PFSK-1 (cell line): ENCODE data around the gene PAQR8.

ENCODE experiments used
- FOXP2 ChIP-seq: optimal IDR thresholded peaks from 2 replicates; pipeline ENCODE3; 2011; ENCODE audit warnings: borderline replicate concordance, control low read depth, inconsistent platforms; ENCODE audit not compliant: insufficient read depth; ENCODE audit errors: extremely low read length, extremely low read depth
- POLR2AphosphoS5 ChIP-seq: IDR thresholded peaks from 2 replicates; pipeline ENCODE4 v1.6.1; 2012; ENCODE audit warnings: low read depth, mild to moderate bottlenecking, control low read depth, low read length, moderate library complexity
- REST ChIP-seq, 2 experiments: IDR thresholded peaks; 2 replicates each; pipeline versions ENCODE4 v1.6.1 to v1.8.0; 2011 to 2012; ENCODE audit warnings: low read depth in 2 of 2, low read length in 2 of 2, control low read depth in 1 of 2, inconsistent platforms in 1 of 2, mild to moderate bottlenecking in 1 of 2, moderate library complexity in 1 of 2; ENCODE audit not compliant: insufficient read depth in 1 of 2
- SIN3A ChIP-seq: IDR thresholded peaks from 2 replicates; pipeline ENCODE4 v1.6.1; 2012; ENCODE audit warnings: mild to moderate bottlenecking, low read length, moderate library complexity, borderline replicate concordance; ENCODE audit not compliant: insufficient read depth
- TAF1 ChIP-seq: IDR thresholded peaks from 2 replicates; pipeline ENCODE4 v1.6.1; 2012; ENCODE audit warnings: low read length, control low read depth, borderline replicate concordance; ENCODE audit not compliant: insufficient read depth

The PAQR8 gene

GRCh38 chr6:52330470-52330869 is 31.5 kb upstream of the PAQR8 start:
- TF ChIP-seq TAF1: no peak
- TF ChIP-seq POLR2AphosphoS5: no peak

- TF ChIP-seq POLR2AphosphoS5 (no peak), SIN3A (no peak), TAF1 (no peak), FOXP2 (no peak), REST (IDR thresholded peaks at IDR 0.05; ENCODE audit: insufficient read depth in 1 of 2, low read depth in 2 of 2, low read length in 2 of 2) (no peak)
Measured at GRCh38 chr6:52331793-52332457, 30.0 kb upstream of the PAQR8 start.

GRCh38 chr6:52333840-52334200 is 28.1 kb upstream of the PAQR8 start:
- TF ChIP-seq FOXP2: no peak
- no peak for TF ChIP-seq POLR2AphosphoS5
- no peak for TF ChIP-seq REST (IDR thresholded peaks at IDR 0.05; ENCODE audit: insufficient read depth in 1 of 2, low read depth in 2 of 2, low read length in 2 of 2)
- no peak for TF ChIP-seq SIN3A
- no peak for TF ChIP-seq TAF1

- TF ChIP-seq POLR2AphosphoS5: no peak
- TF ChIP-seq TAF1: no peak
- no peak for TF ChIP-seq SIN3A
- TF ChIP-seq FOXP2: no peak
- no peak for TF ChIP-seq REST (IDR thresholded peaks at IDR 0.05; ENCODE audit: insufficient read depth in 1 of 2, low read depth in 2 of 2, low read length in 2 of 2)
Measured at GRCh38 chr6:52335576-52335975, 26.4 kb upstream of the PAQR8 start.

GRCh38 chr6:52336919-52337561 is 24.9 kb upstream of the PAQR8 start:
- TF ChIP-seq FOXP2: no peak
- no peak for TF ChIP-seq REST (IDR thresholded peaks at IDR 0.05; ENCODE audit: insufficient read depth in 1 of 2, low read depth in 2 of 2, low read length in 2 of 2)
- TF ChIP-seq POLR2AphosphoS5: no peak
- no peak for TF ChIP-seq TAF1
- no peak for TF ChIP-seq SIN3A
